A549 (cell line): ENCODE results near the gene ARSK.

ENCODE experiments used
- CHD4 ChIP-seq: fragments of 200-600 bp; sonication (generic); IDR thresholded peaks from 2 replicates; pipeline ENCODE4 v1.6.1; 2016; ENCODE audit warnings: antibody characterized with exemption, mild to moderate bottlenecking, borderline replicate concordance
- CTCF ChIP-seq: fragments of >200 bp; sonication (Bioruptor Twin); formaldehyde crosslinking; IDR thresholded peaks from 3 replicates; pipeline ENCODE4 v1.5.1; 2016
- ELK1 ChIP-seq: fragments of 150-350 bp; IDR thresholded peaks from 2 replicates; pipeline ENCODE4 v1.6.1; 2014; ENCODE audit warnings: low read depth, mild to moderate bottlenecking, low read length
- KDM1A ChIP-seq: fragments of 200-600 bp; sonication (generic); IDR thresholded peaks from 2 replicates; pipeline ENCODE4 v1.6.1; 2016; ENCODE audit warnings: low read depth, mild to moderate bottlenecking
- POLR2A ChIP-seq: IDR thresholded peaks from 2 replicates; pipeline ENCODE4 v1.6.1; 2012; ENCODE audit warnings: mild to moderate bottlenecking, low read length
- RAD21 ChIP-seq, 2 experiments: fragments of >200 bp in 1 of 2; sonication (Bioruptor Twin) in 1 of 2; formaldehyde crosslinking in 1 of 2; IDR thresholded peaks in 1 of 2; conservative IDR thresholded peaks in 1 of 2; 2 replicates in 1 of 2; 3 replicates in 1 of 2; pipeline ENCODE4 v1.6.1; 2012 to 2018; ENCODE audit warnings: inconsistent platforms in 1 of 2
- SMC3 ChIP-seq: fragments of >200 bp; sonication (Bioruptor Twin); formaldehyde crosslinking; IDR thresholded peaks from 3 replicates; pipeline ENCODE4 v1.6.1; 2018; ENCODE audit warnings: inconsistent platforms
- USF2 ChIP-seq: fragments of 450-650 bp; IDR thresholded peaks from 2 replicates; pipeline ENCODE4 v1.6.1; 2014; ENCODE audit warnings: antibody characterized with exemption

GRCh38 chr5:95615164-95615467, 60.2 kb downstream of the ARSK start:
- no peak for TF ChIP-seq USF2
- no peak for TF ChIP-seq KDM1A
- no peak for TF ChIP-seq CHD4
- no peak for TF ChIP-seq CTCF
- no peak for TF ChIP-seq SMC3
- TF ChIP-seq POLR2A = no peak
- no peak for TF ChIP-seq RAD21 (conservative IDR thresholded peaks at IDR 0.05 in 1 of 2, IDR thresholded peaks at IDR 0.05 in 1 of 2)
- TF ChIP-seq ELK1 = no peak
